Islet of Langerhans (tissue), 1 donor: ENCODE results near the gene FBXL3.
A peak's percentile ranks its signal among the peaks of the same experiment; 100 is the strongest.
"Not testable (repeated sequence)": the region's sequence is repeated elsewhere in the genome, so short reads cannot be mapped to it uniquely, and the experiment has no call there.

Source experiments
- FAIRE-seq: peaks from one replicate; lab custom pipeline; 2011; peaks lifted over from hg19 to GRCh38; lab: Jason Lieb, UNC

FBXL3 gene

DNA sequence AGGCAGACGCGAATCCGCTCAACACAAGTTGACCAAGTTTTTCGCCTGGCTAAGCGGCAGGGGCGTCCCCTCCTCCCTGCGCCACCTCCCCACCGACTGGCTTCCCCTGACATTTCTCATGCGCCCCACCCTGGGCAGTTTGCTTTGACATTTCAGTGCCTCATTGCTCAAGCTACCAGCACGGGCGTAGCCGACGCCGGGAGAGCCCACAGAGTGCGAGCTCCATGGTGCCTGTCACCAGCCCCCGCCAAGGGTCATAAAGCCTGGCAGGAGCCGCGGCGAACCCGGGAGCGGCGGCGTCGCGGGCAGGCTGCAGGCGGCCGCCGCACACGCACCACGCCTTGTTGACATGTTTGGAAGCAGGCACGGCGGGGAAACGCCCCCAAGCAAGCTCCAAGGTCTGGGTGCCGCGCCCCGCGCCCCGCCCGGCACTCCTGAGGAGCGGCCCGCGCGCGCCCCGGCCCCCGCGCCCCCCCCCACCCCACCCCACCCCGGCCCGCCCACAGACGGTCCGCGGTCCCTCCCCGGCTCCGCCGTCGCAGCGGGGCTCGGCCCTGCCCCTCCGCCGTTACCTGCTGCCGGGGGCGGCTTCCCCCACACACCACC lies 601 bp downstream of the FBXL3 start:
- FAIRE-seq, result no peak

DNA sequence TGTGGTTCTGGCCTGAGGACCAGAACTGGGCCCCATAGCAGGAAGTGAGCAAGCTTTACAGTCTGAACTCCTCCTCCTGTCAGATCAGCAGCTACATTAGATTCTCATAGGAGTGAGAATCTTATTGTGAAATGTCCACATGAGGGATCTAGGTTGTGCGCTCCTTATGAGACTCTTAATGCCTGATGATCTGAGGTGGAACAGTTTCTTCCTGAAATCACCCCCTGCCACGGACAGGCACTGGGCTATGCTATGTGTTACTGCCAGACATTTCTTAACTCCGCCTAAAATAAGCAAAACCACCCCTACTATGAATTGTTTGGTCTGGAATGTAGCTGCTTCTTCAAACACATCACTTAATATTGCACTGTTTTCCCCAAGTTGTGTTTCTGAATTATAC lies 4.6 kb downstream of the FBXL3 start:
- no peak for FAIRE-seq

DNA sequence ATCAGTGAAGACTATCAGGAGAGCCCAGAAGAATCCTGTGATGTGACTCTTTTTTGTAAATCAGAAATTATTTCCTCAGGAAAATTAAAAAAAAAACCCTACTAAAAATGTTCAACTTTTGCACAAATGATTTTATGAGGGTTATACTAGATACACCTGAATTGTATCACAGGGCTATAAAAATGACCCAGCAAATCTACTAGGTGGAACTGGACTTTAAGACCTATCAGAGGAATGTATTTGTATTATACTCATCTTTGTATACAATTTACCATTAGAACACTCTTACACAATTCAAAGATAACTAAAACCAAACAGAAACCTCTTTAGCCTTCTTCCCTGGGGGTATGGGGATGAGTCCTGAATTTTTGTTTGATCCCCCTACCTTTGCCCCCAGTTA lies 7.2 kb downstream of the FBXL3 start:
- FAIRE-seq, result no peak

DNA sequence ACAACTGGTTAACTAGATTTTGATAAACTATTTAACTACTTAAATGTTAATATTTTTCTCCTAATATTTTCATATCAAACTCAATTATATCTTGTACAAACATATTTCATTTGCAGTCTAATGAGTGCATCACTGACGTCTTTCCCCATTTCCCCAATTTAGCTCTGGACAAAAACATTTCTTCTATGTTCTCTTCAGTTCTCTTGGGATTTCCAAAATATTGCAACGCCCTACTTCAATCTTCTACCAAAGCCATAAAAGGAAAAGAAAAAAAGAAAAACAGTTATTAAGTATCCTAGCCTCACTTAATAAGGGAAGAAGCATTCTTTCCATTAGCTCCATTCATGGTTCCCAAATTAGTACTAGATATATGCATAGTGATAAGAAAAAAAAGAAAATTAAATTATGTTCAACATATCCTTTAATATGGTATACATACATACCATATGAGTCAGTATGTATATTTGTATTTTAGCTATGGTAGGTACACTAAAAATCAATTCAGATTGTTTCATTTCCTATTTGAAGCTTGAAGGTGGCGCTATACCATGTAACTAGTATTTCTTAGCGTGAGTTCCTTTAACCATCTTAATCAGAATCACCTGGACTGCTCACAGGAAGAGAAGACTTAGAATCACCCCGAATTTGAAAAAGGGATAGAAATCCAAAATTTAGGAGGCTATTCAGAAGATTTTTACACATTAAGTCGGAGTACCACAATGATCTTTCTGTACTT lies 9.9 kb downstream of the FBXL3 start:
- no peak for FAIRE-seq

DNA sequence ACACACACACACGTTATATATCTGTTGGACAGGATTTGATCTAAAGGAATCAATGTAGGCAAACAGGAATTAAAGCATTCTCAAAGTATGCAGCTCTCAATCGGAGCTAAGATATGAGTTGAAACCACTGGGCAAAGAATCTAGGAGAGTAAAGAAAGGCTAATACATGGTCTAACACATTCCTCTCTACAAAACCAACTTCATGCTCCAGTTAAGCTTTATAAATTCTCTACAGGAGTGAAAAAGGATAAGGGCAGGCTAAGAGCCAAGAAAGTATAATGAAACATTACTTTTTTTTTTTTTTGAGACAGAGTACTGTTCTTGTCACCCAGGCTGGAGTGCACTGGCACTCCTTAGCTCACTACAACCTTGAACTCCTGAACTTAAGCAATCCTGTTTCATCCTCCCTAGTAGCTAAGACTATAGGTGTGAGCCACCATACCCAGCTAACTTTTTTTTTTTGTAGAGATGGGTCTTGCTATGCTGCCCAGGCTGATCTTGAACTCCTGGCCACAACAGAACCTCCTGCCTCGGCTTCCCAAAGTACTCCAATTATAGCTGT lies 10.6 kb downstream of the FBXL3 start:
- no peak for FAIRE-seq

DNA sequence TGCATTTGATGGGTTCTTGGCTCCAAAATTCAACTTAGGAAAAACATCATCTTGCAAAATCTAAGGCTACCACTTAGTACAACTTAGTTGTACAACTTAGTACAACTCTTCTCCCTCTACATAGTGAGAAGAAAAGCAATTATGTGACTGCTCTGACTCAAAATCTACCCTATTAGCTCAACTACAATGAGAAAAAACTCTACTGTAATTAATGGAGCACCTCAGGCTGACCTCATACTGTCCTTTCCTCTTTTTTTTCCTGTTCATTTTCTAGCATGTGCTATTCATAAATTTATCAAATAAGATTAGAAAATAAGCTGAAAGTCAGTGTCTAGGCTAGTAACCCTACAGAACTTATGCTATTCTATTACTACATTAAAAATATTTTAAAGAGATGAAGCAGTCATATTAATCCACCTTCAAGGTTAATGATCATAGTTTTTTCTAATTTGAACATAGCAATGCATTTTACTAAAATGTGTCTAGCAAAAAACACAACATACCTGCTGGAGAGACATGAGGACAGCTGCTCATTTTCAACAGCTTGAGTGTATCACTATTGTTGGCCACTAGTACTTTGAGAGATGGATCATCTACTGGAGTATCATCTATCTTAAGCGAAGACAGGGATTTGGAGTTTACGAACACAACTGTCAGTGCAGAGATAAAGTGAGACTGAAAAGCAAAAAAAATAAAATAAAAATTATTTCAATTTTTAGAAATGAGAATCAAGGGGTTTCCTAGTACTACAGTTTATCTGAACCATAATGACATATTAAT lies 11.9 kb downstream of the FBXL3 start:
- no peak for FAIRE-seq

DNA sequence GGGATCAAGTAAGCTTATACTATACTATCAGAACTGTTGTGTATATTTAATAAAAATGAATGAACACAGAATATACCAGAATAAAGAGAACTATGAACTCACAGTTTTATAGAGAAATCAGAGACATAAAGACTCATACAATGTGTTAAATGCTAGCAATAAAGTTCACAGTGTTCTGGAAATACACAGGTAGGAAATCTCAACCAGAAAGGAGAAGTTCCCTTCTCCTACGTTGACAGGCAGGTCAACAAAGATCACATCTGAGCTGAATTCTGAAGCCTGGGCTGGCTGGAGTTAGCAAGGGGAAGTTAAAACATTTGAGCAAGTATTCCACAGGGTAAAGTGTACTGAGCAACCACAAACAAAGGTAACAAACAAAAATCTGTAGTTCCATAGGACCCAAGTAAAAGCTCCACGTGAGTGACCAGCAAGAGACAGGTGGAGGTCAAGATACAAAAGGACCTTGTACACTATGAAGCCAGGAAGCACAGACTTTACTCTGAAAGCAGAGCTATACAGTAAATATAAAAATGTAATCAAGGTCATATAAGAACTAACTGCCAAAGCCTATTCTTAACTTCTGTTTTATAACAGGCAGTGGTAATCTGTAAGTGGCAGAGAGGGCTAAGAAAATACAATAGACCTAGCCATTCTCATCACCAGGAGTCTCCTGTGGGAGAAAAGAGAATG lies 13.0 kb downstream of the FBXL3 start:
- no peak for FAIRE-seq

DNA sequence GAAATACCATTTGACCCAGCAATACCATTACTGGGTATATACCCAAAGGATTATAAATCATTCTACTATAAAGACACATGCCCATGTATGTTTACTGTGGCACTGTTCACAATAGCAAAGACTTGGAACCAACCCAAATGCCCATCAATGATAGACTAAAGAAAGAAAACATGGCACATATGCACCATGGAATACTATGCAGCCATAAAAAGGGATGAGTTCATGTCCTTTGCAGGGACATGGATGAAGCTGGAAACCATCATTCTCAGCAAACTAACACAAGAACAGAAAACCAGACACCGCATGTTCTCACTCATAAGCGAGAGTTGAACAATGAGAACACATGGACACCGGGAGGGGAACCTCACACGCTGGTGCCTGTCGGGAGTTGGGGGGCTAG lies 17.2 kb downstream of the FBXL3 start:
- FAIRE-seq, result not testable (repeated sequence)

DNA sequence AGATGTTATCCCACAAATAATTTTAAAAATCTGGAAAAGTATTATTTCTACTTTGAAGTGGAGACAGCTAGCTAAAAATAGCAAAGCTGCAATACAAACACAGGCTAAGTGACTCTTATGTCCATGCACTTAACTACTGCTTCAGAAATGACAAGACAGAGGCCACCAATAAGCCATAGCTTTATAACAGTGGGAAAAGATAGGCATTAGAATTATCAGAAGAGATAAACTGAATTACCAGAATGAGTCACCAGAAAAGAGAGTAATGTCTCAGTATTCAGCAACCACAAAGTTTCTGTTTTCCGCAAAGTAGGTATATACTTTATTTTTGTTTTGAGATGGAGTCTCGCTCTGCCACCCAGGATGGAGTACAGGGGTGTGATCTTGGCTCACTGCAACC lies 17.9 kb downstream of the FBXL3 start:
- peak; percentile 47 for FAIRE-seq

DNA sequence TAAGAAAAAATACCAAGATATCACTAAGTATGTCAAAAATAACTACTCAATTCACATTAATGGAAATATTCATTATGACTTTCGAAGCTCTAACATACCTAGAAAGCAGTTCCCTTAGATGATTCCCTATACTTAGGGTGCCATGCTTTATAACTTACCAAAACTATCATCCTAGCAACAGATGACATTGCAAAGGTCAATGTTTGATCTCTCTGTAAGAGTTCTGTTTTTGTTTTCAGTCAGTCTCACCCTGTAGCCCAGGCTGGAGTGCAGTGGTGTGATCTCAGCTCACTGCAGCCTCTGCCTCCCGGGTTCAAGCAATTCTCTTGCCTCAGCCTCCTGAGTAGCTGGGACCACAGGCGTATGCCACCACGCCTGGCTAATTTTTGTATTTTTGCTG lies 18.6 kb downstream of the FBXL3 start:
- peak; percentile 24 for FAIRE-seq

DNA sequence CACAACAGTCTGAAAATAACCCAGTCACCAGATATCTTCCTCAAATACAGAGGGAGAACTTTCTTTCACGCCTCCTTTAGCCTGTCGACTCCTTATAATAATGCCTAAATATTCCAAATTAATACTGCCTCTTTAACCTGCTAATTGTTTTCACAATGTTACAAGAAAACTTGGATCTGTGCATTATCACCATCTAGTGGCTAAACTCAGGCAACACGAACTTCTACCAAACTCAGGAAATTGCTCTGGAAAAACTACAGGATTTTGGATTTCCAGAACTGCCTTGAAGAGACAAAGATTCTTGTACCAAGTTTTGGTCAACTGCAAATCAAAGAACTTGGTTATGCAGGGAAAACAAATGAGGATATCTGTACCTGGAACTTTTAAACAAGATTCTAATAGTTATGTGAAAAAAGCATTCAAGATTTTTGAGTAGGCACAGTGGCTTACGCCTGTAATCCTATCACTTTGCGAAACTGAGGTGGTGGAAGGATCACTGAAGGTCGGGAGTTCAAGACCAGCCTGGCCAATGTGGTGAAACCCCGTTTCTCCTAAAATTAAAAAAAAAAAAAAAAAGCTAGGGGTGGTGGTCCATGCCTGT lies 24.3 kb downstream of the FBXL3 start:
- peak; percentile 72 for FAIRE-seq

DNA sequence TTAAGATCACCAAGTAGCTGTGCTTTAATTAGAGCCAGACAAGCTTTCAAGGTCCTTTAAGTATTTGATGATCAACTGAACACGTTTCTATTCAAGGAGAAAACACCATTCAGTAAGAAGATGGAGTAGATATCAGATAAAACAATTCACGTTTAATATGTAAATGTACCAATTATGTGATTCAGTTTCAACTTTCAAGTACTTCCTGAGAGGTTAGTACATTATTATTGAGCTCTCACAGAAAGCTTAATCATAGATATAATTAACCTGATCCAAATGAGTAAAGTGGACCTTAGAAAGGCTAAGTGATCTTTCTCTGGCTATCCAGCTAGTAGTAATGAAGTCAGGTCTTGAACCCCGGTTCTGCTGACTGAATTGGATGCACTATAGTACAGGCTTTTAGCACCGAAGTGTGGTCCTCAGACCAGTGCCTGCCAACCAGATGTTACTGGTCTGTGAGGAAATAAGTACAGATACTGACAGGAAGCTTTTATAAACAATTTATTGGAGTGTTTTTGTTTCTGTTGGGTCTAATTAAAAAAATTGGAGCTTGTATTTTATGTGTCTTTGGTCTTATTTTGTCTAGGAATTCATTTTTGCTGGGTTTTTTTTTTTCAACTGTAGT lies 24.9 kb downstream of the FBXL3 start:
- no peak for FAIRE-seq

DNA sequence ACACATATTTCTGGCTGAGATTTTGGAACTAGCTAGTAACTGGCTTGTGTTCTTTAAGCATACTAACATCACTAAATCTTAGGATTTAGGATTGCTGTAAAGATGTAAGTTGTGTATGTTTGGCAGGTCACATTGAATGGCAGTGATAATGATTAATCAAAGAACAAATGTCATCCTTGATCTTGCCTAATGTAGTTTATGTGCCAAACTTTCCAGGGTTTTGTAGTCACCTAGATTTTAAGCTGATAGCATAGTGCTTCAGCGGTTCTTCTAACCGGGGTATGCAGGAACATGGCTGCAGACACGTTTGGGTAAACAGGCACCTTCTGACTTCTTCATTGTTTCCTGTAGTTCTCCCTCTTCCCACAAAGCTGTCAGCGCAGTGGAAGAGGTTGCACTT lies 25.4 kb downstream of the FBXL3 start:
- FAIRE-seq, result no peak

DNA sequence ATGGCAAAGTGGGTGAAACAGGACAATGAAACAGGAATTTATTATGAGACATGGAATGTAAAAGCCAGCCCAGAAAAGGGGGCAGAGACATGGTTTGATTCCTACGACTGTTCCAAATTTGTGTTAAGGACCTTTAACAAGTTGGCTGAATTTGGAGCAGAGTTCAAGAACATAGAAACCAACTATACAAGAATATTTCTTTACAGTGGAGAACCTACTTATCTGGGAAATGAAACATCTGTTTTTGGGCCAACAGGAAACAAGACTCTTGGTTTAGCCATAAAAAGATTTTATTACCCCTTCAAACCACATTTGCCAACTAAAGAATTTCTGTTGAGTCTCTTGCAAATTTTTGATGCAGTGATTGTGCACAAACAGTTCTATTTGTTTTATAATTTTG lies 26.5 kb downstream of the FBXL3 start:
- peak; percentile 73 for FAIRE-seq

DNA sequence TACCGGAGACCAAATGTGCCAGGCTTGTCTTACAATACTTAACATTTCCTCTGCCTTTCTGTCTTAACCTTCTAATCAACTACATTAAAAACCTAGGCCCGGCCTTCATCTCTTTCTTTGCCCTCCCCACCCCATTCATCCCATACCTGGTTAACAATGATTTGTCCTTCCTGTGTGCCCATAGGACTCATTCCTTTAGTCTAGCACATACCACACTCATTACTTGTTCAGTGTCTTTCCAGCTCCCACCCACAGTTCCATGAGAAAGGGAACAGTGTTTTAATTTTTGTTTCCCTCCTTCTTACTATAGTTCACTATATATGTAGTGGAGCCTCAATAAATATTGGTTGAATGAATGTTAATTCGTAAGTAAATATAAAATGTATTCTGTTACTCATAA lies 32.7 kb downstream of the FBXL3 start:
- FAIRE-seq, result no peak

DNA sequence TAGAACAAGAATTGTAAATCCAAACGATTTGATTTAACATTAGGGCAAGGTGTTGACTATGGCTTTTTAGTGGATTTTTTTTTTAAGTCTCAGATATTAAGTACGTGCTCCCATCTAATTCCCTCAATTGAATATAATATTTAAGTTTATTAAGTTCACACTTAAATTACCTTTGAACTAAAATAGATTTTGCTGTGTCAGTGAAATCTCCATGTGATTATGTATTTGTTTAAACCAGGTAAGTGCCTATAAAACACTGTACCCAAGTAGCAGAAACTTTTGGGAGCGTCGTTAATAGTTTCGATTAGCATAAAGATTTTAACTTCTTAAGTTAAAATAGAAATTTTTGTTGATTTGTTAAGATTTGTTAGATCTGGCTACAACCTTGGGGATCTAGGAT lies 33.5 kb downstream of the FBXL3 start:
- FAIRE-seq, result no peak

DNA sequence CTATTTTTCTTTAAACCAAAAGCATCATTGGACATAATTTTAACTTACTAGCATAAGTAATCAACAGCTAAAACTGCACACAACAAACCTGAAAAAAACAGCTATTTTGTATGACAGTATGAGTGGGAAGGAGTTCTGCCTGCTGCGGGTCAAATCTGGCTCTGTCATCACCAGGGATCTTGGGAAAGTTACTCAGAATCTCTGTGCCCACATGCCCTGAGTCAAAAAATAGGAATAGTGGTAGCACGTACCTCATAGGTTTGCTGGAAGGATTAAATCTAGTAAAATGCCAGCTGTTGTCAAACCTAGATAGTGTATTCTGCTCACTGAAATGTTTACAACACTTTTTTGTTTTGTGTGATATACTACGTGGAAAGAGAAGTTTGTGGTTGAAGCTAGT lies 33.9 kb downstream of the FBXL3 start:
- no peak for FAIRE-seq

DNA sequence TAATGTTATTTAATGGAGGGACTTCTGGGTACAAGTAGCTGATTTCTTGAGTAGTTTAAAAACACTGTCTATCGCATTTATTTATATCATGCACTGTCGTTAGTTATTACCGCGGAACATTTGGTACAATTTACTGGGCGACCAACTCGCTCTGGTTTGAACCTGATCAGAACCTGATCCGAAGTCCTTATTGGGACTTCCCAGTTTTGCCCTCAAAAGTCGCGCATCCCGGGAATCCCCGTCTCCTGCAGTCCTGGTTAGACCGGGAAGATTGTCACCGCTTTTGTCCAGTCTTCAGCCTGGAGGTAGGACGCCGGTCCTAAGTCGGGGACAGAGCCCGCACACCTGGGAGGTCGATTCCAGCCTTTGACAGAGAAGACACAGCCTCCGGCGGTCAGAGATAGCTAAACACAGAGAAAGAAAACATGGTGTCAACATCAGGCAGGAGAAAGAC lies 34.4 kb downstream of the FBXL3 start:
- no peak for FAIRE-seq

DNA sequence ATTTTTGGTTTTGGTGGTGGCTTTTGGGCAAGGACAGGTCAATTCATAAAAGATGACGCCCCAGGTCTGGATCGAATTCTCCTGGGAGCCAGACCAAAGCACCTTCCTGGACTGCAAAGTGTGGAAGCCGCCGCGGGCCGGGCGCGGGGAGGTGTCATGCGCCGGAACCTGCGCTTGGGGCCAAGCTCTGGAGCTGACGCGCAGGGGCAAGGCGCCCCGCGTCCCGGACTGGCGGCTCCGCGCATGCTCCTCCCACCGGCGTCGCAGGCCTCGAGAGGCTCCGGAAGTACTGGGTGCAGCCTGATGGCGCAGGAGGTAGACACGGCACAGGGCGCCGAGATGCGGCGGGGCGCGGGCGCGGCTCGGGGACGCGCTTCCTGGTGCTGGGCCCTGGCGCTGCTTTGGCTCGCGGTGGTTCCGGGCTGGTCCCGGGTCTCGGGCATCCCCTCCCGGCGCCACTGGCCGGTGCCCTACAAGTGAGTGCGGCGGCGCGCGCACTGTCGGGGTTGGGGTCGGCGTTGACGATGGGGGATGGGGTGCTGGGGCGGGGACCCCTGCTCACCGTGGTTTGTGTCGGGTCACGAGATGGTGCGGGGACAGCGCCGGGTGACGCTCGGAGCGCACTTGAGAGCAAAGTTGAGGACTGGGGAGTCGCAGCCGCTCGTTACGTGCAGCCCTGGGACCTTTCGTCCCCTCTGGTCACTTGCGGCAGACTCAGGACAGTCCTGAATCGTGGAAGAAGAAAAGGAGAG lies 35.0 kb downstream of the FBXL3 start, which contains the start of gene CLN5:
Gene CLN5 (plus strand): TSS at position 286 of the 752 bp plus-strand sequence. CDS start 18 bp downstream, at position 304.
- FAIRE-seq, result no peak

DNA sequence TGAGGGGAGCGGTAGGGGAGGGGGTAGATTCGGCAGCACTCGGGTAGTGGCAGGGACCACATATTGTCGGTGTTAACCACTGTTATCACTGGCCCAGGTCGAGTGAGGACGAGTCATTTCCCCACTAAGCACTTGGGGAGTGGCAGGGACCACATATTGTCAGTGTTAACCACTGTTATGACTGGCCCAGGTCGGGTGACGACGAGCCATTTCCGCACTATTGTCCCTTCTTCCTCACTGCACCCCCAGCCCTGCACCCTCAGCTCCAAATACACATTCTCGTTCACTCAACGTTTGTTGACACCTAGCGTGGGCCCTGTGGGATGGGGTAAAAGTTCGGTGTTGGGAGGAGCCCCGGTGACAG lies 35.5 kb downstream of the FBXL3 start:
- no peak for FAIRE-seq

DNA sequence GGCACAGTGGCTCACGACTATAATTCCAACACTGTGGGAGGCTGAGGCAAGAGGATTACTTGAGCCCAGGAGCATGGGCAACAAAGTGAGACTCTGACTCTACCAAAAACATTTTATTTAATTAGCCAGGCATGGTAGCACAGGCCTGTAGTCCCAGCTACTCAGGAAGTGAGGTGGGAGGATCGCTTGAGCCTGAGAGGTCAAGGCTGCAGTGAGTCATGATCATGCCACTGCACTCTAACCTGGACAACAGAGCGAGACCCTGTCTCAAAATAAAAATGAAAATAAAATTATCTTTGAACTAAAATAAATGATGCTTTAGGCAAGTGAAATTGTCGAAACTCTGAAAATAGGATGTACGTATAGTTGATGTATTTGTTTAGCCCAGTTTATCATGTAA lies 43.3 kb downstream of the FBXL3 start:
- FAIRE-seq, result no peak
